IMR-90 (cell line): ENCODE results near the gene NPNT. TPM values are rescaled to one million over a fixed set of nuclear protein-coding genes. Genes with fewer than 3 reads are reported as not detected.

ENCODE experiments used
- ATAC-seq: fragments of 200-7000 bp; cut with Tn5 transposase; 2 replicates; pipeline ENCODE4 v1.9.1; 2020; ENCODE audit warnings: low read depth, mild to moderate bottlenecking, moderate library complexity
- BruUV-seq: library from RNA; stranded (reverse); fragments of 400-500 nt; replicated peaks from 2 replicates; lab custom pipeline; 2021; lab: Mats Ljungman, UMichigan
- CTCF ChIA-PET: fragments of 300-600 bp; formaldehyde crosslinking; extraction: SDS; loops from one replicate; lab custom pipeline; 2021; ENCODE audit warnings: antibody characterized with exemption; lab: Yijun Ruan, JAX
- POLR2A ChIA-PET: fragments of 300-600 bp; sonication (Branson Sonifier 250); formaldehyde crosslinking; loops from one replicate; lab custom pipeline; 2022; ENCODE audit warnings: antibody characterized with exemption; ENCODE audit not compliant: unreplicated experiment; lab: Charles Lee
- DNase-seq: peaks from one replicate; pipeline ENCODE4 v3.0.0; 2013
- H2AFZ ChIP-seq: replicated peaks from 2 replicates; pipeline ENCODE3; 2013; ENCODE audit warnings: low read length, mild to moderate bottlenecking; ENCODE audit not compliant: poor library complexity
- H2AK5ac ChIP-seq: 2 replicates; pipeline ENCODE4 v1.6.1; 2013; ENCODE audit warnings: low read depth, low read length, inconsistent platforms
- H2AK9ac ChIP-seq: replicated peaks from 2 replicates; pipeline ENCODE3; 2013; ENCODE audit warnings: mild to moderate bottlenecking, low read depth, low read length, moderate library complexity; ENCODE audit not compliant: poor library complexity
- H2BK120ac ChIP-seq: 2 replicates; pipeline ENCODE4 v1.6.1; 2013; ENCODE audit warnings: low read depth, low read length, inconsistent platforms
- H2BK15ac ChIP-seq: 3 replicates; pipeline ENCODE4 v1.6.1; 2013; ENCODE audit warnings: low read depth, low read length, inconsistent platforms
- H2BK20ac ChIP-seq: 2 replicates; pipeline ENCODE4 v1.6.1; 2013; ENCODE audit warnings: low read depth, mild to moderate bottlenecking, inconsistent platforms, low read length, moderate library complexity
- H2BK5ac ChIP-seq: 2 replicates; pipeline ENCODE4 v1.6.1; 2013; ENCODE audit warnings: mild to moderate bottlenecking, low read depth, low read length, inconsistent platforms; ENCODE audit not compliant: poor library complexity, severe bottlenecking
- H3K14ac ChIP-seq: replicated peaks from 2 replicates; pipeline ENCODE4 v1.6.1; 2013; ENCODE audit warnings: low read depth, low read length, inconsistent platforms
- H3K18ac ChIP-seq: 2 replicates; pipeline ENCODE4 v1.6.1; 2013; ENCODE audit warnings: low read depth, low read length, control low read depth
- H3K23ac ChIP-seq: 2 replicates; pipeline ENCODE4 v1.6.1; 2013; ENCODE audit warnings: low read depth, low read length, inconsistent platforms
- H3K27ac ChIP-seq: 2 replicates; pipeline ENCODE4 v1.5.1; 2013; ENCODE audit warnings: mild to moderate bottlenecking, control low read depth, low read length; ENCODE audit not compliant: insufficient read depth
- H3K27me3 ChIP-seq: 2 replicates; pipeline ENCODE4 v1.6.1; 2013; ENCODE audit warnings: low read length; ENCODE audit not compliant: control insufficient read depth, insufficient read depth
- H3K36me3 ChIP-seq: 2 replicates; pipeline ENCODE4 v1.6.1; 2013; ENCODE audit warnings: low read length, mixed read lengths; ENCODE audit not compliant: control insufficient read depth, insufficient read depth
- H3K4ac ChIP-seq: 2 replicates; pipeline ENCODE4 v1.6.1; 2013; ENCODE audit warnings: low read depth, low read length, inconsistent platforms
- H3K4me1 ChIP-seq: 2 replicates; pipeline ENCODE4 v1.6.1; 2013; ENCODE audit warnings: low read length, mixed read lengths; ENCODE audit not compliant: control insufficient read depth, insufficient read depth
- H3K4me2 ChIP-seq: 2 replicates; pipeline ENCODE4 v1.6.1; 2013; ENCODE audit warnings: low read depth, mild to moderate bottlenecking, control low read depth, low read length, moderate library complexity
- H3K4me3 ChIP-seq: 2 replicates; pipeline ENCODE4 v1.5.1; 2013; ENCODE audit warnings: low read depth, mild to moderate bottlenecking, control low read depth, low read length, moderate library complexity; ENCODE audit not compliant: insufficient read depth
- H3K56ac ChIP-seq: 2 replicates; pipeline ENCODE4 v1.6.1; 2013; ENCODE audit warnings: low read length, inconsistent platforms; ENCODE audit not compliant: insufficient read depth; ENCODE audit errors: extremely low read depth
- H3K79me1 ChIP-seq, 2 experiments: 2 replicates each; pipeline ENCODE4 v1.6.1; 2013; ENCODE audit warnings: low read length in 2 of 2, inconsistent platforms in 1 of 2, low read depth in 1 of 2
- H3K9ac ChIP-seq: 2 replicates; pipeline ENCODE4 v1.6.1; 2013; ENCODE audit warnings: low read depth, low read length, control low read depth
- H3K9me1 ChIP-seq: 2 replicates; pipeline ENCODE4 v1.6.1; 2013; ENCODE audit warnings: low read length, inconsistent platforms; ENCODE audit not compliant: insufficient read depth
- H3K9me3 ChIP-seq: 2 replicates; pipeline ENCODE4 v1.6.1; 2013; ENCODE audit warnings: low read length; ENCODE audit not compliant: control insufficient read depth, insufficient read depth
- H4K20me1 ChIP-seq: 2 replicates; pipeline ENCODE4 v1.6.1; 2013; ENCODE audit warnings: low read length, inconsistent platforms; ENCODE audit not compliant: insufficient read depth
- H4K5ac ChIP-seq: 2 replicates; pipeline ENCODE4 v1.6.1; 2013; ENCODE audit warnings: mild to moderate bottlenecking, low read depth, low read length, control low read depth
- H4K8ac ChIP-seq, 2 experiments: 2 replicates each; pipeline ENCODE4 v1.6.1; 2013; ENCODE audit warnings: low read depth in 2 of 2, low read length in 2 of 2, control low read depth in 1 of 2, inconsistent platforms in 1 of 2
- H4K91ac ChIP-seq: 2 replicates; pipeline ENCODE4 v1.6.1; 2013; ENCODE audit warnings: low read depth, low read length, inconsistent platforms; ENCODE audit not compliant: insufficient read depth
- BHLHE40 ChIP-seq: fragments of 150-350 bp; IDR thresholded peaks from 2 replicates; pipeline ENCODE4 v1.6.1; 2016; ENCODE audit warnings: mild to moderate bottlenecking, low read depth, low read length
- CTCF ChIP-seq: conservative IDR thresholded peaks from 2 replicates; pipeline ENCODE4 v1.5.1; 2012; ENCODE audit warnings: mild to moderate bottlenecking, low read depth, low read length, improper control_type of control experiment
- FOS ChIP-seq: fragments of 150-350 bp; IDR thresholded peaks from 2 replicates; pipeline ENCODE4 v1.6.1; 2016; ENCODE audit warnings: low read depth, low read length
- MXI1 ChIP-seq: IDR thresholded peaks from 2 replicates; pipeline ENCODE4 v1.6.1; 2012; ENCODE audit warnings: low read depth, mild to moderate bottlenecking, low read length, moderate library complexity, borderline replicate concordance
- RCOR1 ChIP-seq: IDR thresholded peaks from 2 replicates; pipeline ENCODE4 v1.6.1; 2012; ENCODE audit warnings: mild to moderate bottlenecking, low read length, improper control_type of control experiment; ENCODE audit not compliant: insufficient replicate concordance
- dilution Hi-C: fragments of 300-500 bp; cut with HindIII; formaldehyde crosslinking; loops from one replicate; pipeline ENCODE4 v1.14.3; 2018; ENCODE audit warnings: low sequenced_read_pairs; ENCODE audit not compliant: unreplicated experiment
- in situ Hi-C: fragments of 300-500 bp; cut with MboI; formaldehyde crosslinking; loops from 3 replicates; pipeline ENCODE4 v1.14.3; 2019; ENCODE audit warnings: low sequenced_read_pairs, inconsistent platforms, mixed read lengths
- intact Hi-C: fragments of 100-400 bp; cut with micrococcal nuclease; formaldehyde crosslinking; loops from 2 replicates; pipeline ENCODE4 v1.10.0; 2022
- polyA plus RNA-seq, 3 experiments: library from polyadenylated mRNA; depleted of rRNA; stranded (reverse); fragments of >200 nt; gene quantifications; 2 replicates each; pipeline ENCODE4 v1.2.3, GENCODE V29; 2012; ENCODE audit warnings: low replicate concordance in 1 of 3
- total RNA-seq: library from RNA; depleted of rRNA; stranded (reverse); fragments of >200 nt; gene quantifications from 2 replicates; pipeline ENCODE4 v1.2.3, GENCODE V29; 2012; rRNA removed

Gene NPNT
- total and polyA plus RNA-seq, 2 of the 4 experiments (the other 2 are of a cell fraction) = not detected

DNA sequence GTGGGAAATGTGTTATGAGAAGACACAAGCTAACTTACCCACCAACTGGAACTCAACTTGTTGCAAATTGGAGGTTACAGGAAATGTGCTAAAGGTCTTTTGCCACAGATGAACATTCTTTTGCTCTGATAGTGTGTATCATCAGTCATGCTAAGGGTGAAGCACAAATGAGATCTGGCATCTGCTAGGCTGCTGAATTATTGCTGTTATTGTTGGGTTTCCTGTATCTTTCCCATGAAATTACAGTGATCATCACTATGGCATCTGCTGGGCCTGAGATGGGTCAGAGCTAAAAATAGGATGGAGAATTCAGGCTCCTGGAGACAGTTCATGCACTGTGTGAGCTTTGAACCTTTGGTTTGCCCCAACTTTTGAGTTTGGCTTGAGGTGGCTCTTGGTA lies 124.5 kb downstream of the NPNT start:
- Histone ChIP-seq H3K9ac (no peak overlapping the region), H3K14ac (no peak overlapping the region), H2BK15ac (no peak overlapping the region), H3K79me1 (no peaks in the 10 kb centered on the region), H3K9me1 (no peaks in the 10 kb centered on the region), H3K4me3 (no peak overlapping the region), H2AFZ (no peak overlapping the region), H4K91ac (no peak overlapping the region), H3K27ac (no peak overlapping the region), H3K36me3 (no peaks in the 10 kb centered on the region), H4K20me1 (no peaks in the 10 kb centered on the region), H3K23ac (no peak overlapping the region), H2BK20ac (no peak overlapping the region), H3K4ac (no peak overlapping the region), H2BK5ac (no peak overlapping the region), H2AK9ac (no peak overlapping the region), H3K4me2 (no peak overlapping the region), H3K56ac (no peak overlapping the region), H2BK120ac (no peak overlapping the region), H3K27me3 (no peaks in the 10 kb centered on the region), H2AK5ac (no peak overlapping the region), H3K18ac (no peak overlapping the region), H3K9me3 (no peaks in the 10 kb centered on the region), H4K5ac (no peak overlapping the region), H3K4me1 (peaks cover 2% of the 10 kb centered on the region; the same call in 1 of the 2 replicates), H4K8ac (no peak overlapping the region)
- dilution Hi-C loops (no loop called here), intact Hi-C loops (no loop called here), in situ Hi-C loops (no loop called here)
- no peak for TF ChIP-seq MXI1
- no peak for TF ChIP-seq CTCF
- TF ChIP-seq BHLHE40 = no peak
- no peak for TF ChIP-seq FOS
- TF ChIP-seq RCOR1 = no peak
- peak; percentile 27 for DNase-seq
- ATAC-seq = no peak
- ChIA-PET CTCF (no interaction called here), POLR2A (no interaction called here)
- BruUV-seq = no TSS peak

Other genes with a start within 250 kb of the NPNT start
- 30.8 and 36.0 TPM in 2 replicates for gene INTS12, start 186.8 kb upstream of the NPNT start, total RNA-seq
- gene INTS12, start 186.8 kb upstream of the NPNT start, polyA plus RNA-seq (2012; rRNA removed) = 27.5 and 27.7 TPM in 2 replicates
- gene GSTCD, start 186.7 kb upstream of the NPNT start, total RNA-seq = 16.7 and 20.3 TPM in 2 replicates
- 4.1 and 5.2 TPM in 2 replicates for gene GSTCD, start 186.7 kb upstream of the NPNT start, polyA plus RNA-seq (2012; rRNA removed)